Colonic mucosa (tissue), 4 donors: ENCODE measurements around the gene SAA4. TPM values are rescaled to one million over a fixed set of nuclear protein-coding genes. Genes with fewer than 3 reads are reported as not detected.
A peak's percentile ranks its signal among the peaks of the same experiment; 100 is the strongest.
"Not testable (repeated sequence)": the region's sequence is repeated elsewhere in the genome, so short reads cannot be mapped to it uniquely, and the experiment has no call there.

Source experiments
- DNase-seq: peaks from one replicate; pipeline ENCODE4 v3.0.0-alpha.2; 2020
- H3K27ac ChIP-seq: fragments of 200-600 bp; one replicate; pipeline ENCODE4 v1.8.0; 2021
- H3K27me3 ChIP-seq: fragments of 200-600 bp; one replicate; pipeline ENCODE4 v1.8.0; 2021
- H3K36me3 ChIP-seq: fragments of 200-600 bp; one replicate; pipeline ENCODE4 v1.8.0; 2021
- H3K4me1 ChIP-seq: fragments of 200-600 bp; one replicate; pipeline ENCODE4 v1.8.0; 2021; ENCODE audit warnings: mild to moderate bottlenecking
- H3K4me3 ChIP-seq: fragments of 200-600 bp; one replicate; pipeline ENCODE4 v1.8.0; 2021
- H3K9ac ChIP-seq, 2 donors: one replicate each; pipeline ENCODE4 v1.7.0; 2013; ENCODE audit warnings: control low read depth in 2 of 2, low read depth in 2 of 2, low read length in 2 of 2
- H3K9me3 ChIP-seq: fragments of 200-600 bp; one replicate; pipeline ENCODE4 v1.8.0; 2021
- intact Hi-C: fragments of 100-400 bp; cut with DNase I; formaldehyde crosslinking; loops from one replicate; pipeline ENCODE4 v1.14.1; 2022
- total RNA-seq, 2 donors: library from RNA; stranded (reverse); fragmentation: NEBNext Ultra II Directional in 1 of 2; extraction: Animal tissue kit (Norgen Biotek cat#: 25700) in 1 of 2; gene quantifications; one replicate each; pipeline ENCODE4 v1.2.1, GENCODE V29; 2021
- TF ChIP-seq, protein P1 (sequence below): fragments of 200-600 bp; IDR thresholded peaks from one replicate; pipeline ENCODE4 v1.8.0; 2022; ENCODE audit warnings: antibody characterized with exemption, mild to moderate bottlenecking
- donor health status: healthy.
- donor health status: DM: no; HTN: no; CAD: no.
- donor health status: DM: no; HTN: no; CAD: no.

The SAA4 gene
- total RNA-seq, 2 donors from 2014 or later = 0.86 TPM; not detected in 1

DNA sequence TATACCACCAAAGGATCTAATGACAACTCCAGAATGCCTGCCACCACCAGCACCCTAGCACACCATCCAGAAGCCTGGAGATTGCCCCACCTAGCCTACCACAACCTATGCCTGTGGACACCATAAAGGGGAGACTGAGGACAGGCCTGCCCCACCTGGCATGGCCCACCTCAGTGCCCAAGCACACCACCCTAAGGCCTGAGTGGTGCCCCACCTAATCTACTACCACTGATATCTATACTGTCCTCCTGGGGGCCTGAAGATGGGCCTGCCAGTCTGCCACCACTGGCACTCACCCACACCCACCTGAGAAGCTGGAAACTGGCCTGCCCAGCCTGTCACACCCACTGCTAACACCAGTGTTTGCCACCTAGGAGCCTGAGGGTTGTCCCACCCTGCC lies 31.8 kb downstream of the SAA4 start:
- DNase-seq = no peak

DNA sequence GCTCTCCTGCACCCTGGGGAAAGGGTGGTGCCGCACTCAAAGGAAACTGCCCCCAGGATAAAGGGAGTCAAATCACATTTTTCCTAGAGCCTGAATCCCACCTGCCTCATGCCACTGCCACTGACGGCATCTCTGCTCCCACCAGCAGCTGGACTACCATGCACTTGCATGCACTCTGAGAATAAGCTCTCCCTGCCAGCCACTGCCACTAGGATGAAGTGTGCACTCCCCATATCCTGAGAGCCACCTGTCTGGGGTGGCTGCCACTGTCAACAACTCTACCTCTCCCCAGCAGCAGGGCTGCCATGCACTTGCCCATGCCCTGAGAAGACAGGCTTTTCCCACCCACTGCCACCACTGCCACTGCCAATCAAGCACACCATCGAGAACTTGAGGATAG lies 32.4 kb downstream of the SAA4 start:
- H3K4me3 ChIP-seq = no peak overlapping the region
- H3K27ac ChIP-seq = no peak overlapping the region
- TF ChIP-seq, protein P1, sequence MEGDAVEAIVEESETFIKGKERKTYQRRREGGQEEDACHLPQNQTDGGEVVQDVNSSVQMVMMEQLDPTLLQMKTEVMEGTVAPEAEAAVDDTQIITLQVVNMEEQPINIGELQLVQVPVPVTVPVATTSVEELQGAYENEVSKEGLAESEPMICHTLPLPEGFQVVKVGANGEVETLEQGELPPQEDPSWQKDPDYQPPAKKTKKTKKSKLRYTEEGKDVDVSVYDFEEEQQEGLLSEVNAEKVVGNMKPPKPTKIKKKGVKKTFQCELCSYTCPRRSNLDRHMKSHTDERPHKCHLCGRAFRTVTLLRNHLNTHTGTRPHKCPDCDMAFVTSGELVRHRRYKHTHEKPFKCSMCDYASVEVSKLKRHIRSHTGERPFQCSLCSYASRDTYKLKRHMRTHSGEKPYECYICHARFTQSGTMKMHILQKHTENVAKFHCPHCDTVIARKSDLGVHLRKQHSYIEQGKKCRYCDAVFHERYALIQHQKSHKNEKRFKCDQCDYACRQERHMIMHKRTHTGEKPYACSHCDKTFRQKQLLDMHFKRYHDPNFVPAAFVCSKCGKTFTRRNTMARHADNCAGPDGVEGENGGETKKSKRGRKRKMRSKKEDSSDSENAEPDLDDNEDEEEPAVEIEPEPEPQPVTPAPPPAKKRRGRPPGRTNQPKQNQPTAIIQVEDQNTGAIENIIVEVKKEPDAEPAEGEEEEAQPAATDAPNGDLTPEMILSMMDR = no peak
- no peaks in the 10 kb centered on the region for H3K4me1 ChIP-seq
- no peak overlapping the region for H3K9ac ChIP-seq
- H3K27me3 ChIP-seq = no peaks in the 10 kb centered on the region
- H3K9me3 ChIP-seq = no peaks in the 10 kb centered on the region
- intact Hi-C loops = no loop called here
- DNase-seq = no peak
- no peaks in the 10 kb centered on the region for H3K36me3 ChIP-seq

More for the DNA sequence above, 31.8 kb downstream of the SAA4 start:
- no peaks in the 10 kb centered on the region for H3K27me3 ChIP-seq
- H3K36me3 ChIP-seq = no peaks in the 10 kb centered on the region
- intact Hi-C loops = no loop called here
- H3K4me1 ChIP-seq = no peaks in the 10 kb centered on the region
- no peak overlapping the region for H3K9ac ChIP-seq
- no peak overlapping the region for H3K4me3 ChIP-seq
- H3K9me3 ChIP-seq = no peaks in the 10 kb centered on the region
- no peak overlapping the region for H3K27ac ChIP-seq
- TF ChIP-seq, protein P1 = no peak

DNA sequence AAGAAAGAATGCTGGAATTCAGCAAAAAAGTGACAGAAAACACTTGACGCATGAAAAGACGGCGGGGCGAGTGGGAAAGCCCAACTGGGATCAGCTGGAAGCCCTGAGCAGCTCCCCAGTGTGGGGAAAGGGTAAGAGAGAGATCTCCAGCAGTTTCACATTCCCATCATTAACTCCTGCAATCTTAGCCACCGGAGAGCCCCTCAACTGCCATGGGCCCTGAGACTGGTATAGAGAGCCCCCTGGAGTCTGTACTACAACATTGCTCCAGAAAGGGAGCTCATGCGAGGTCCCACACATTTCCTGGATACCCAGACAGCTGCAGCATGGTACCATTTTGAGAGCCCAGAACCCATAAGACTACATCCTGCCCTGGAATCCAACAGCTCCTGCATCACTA lies 32.9 kb downstream of the SAA4 start:
- no peaks in the 10 kb centered on the region for H3K4me1 ChIP-seq
- intact Hi-C loops = no loop called here
- DNase-seq = no peak
- H3K27ac ChIP-seq = no peak overlapping the region
- no peak overlapping the region for H3K4me3 ChIP-seq
- no peak overlapping the region for H3K9ac ChIP-seq
- no peaks in the 10 kb centered on the region for H3K27me3 ChIP-seq
- TF ChIP-seq, protein P1 = peak; percentile 9
- no peaks in the 10 kb centered on the region for H3K36me3 ChIP-seq
- H3K9me3 ChIP-seq = no peaks in the 10 kb centered on the region

DNA sequence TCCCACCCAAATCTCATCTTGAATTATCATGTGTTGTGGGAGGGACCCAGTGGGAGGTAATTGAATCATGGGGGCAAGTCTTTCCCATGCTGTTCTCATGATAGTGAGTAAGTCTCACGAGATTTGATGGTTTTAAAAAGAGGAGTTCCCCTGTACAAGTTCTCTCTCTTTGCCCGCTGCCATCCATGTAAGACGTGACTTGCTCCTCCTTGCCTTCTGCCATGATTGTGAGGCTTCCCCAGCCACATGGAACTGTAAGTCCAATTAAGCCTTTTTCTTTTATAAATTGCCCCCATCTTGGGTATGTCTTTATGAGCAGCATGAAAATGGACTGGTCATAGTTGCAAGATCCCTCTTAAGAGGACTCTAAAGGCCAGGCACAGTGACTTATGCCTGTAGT lies 38.9 kb downstream of the SAA4 start:
- H3K9ac ChIP-seq, H3K27ac ChIP-seq: not testable (repeated sequence)

DNA sequence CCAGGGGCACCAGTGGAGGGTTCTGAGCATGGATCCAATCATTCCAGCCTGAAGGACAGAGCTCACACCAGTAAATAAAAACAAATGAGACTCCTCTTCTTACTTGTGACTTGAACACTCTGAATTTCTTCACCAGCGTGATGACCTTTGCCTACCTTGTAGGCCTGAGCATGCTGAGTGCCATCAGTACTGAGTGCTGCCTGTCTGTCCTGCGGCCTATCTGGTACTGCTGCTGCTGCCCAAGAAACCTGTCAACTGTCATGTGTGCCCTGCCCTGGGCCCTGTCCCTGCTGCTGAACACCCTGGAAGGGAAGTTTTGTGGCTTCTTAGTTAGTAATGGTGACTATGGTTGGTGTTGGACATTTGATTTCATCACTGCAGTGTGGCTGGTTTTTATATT lies 40.1 kb downstream of the SAA4 start:
- Histone ChIP-seq H3K4me1 (no peaks in the 10 kb centered on the region), H3K9ac (no peak overlapping the region), H3K4me3 (no peak overlapping the region), H3K9me3 (no peaks in the 10 kb centered on the region), H3K27ac (no peak overlapping the region), H3K36me3 (no peaks in the 10 kb centered on the region), H3K27me3 (no peaks in the 10 kb centered on the region)
- no peak for DNase-seq
- intact Hi-C loops = no loop called here
- TF ChIP-seq, protein P1 = no peak

More for the DNA sequence above, 38.9 kb downstream of the SAA4 start:
- intact Hi-C loops, H3K9me3 ChIP-seq, H3K36me3 ChIP-seq, H3K4me1 ChIP-seq, H3K4me3 ChIP-seq, DNase-seq, H3K27me3 ChIP-seq: not testable (repeated sequence)

DNA sequence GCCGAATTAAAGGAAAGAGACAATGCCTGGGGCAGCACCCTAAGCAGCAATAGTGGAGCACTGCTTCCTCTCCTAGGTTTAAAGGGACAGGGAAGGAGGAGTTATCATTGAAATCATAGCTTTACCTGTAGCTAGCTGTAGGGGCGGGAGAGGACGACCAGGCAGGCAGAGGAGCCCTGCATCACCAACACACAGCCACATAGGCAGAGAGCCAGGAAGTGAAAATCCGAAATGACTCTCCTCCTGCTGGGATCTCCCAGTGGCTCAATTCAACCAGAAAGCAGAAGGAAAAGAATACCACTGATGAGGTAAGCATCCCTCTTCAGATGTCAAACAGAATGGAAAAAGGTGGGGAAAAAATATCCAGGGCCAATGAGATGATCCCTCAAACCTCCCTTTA lies 43.6 kb downstream of the SAA4 start:
- no peaks in the 10 kb centered on the region for H3K27me3 ChIP-seq
- intact Hi-C loops = no loop called here
- H3K9ac ChIP-seq = no peak overlapping the region
- DNase-seq = no peak
- no peaks in the 10 kb centered on the region for H3K36me3 ChIP-seq
- H3K9me3 ChIP-seq = no peaks in the 10 kb centered on the region
- H3K4me1 ChIP-seq = no peaks in the 10 kb centered on the region
- H3K27ac ChIP-seq = no peak overlapping the region
- TF ChIP-seq, protein P1 = no peak
- no peak overlapping the region for H3K4me3 ChIP-seq
